ENCODE measurements around the gene IRS1.

IRS1 gene

DNA sequence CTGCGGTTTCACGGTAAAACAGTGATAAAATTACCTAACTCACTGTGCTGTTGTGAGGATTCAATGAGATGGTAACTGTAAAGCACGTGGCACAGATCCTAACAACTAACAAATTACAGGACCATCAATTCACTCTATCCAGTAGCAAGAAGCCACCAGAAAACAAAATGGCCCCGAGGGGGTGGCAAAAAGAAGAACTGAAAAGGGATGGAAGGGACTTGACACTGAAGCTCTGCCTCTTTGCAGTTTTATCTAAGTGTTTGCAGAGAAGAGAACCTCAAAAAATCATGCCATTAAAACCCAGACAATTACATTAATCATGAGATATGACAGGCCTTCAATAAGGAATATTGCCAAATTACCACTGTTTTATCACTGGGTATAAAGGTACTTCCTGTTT, 46.7 kb downstream of the IRS1 start:
- peaks cover 57% of the 10 kb centered on the region for H3K4me1 ChIP-seq (ENCODE audit: insufficient read depth, low read length)
- no peaks in the 10 kb centered on the region for H3K27me3 ChIP-seq (ENCODE audit: control insufficient read depth in 1 of 2, insufficient read depth in 2 of 2, low read length in 2 of 2)
- no peak overlapping the region for H3K4me3 ChIP-seq (ENCODE audit: low read depth in 1 of 2, low read length in 2 of 2)
- H3K9ac ChIP-seq (ENCODE audit: low read length), result no peak overlapping the region
- H3K36me3 ChIP-seq (ENCODE audit: insufficient read depth, low read length), result no peaks in the 10 kb centered on the region
- no peak overlapping the region for H3K27ac ChIP-seq (ENCODE audit: low read depth, low read length)
- no peaks in the 10 kb centered on the region for H3K9me3 ChIP-seq (ENCODE audit: low read length)

DNA sequence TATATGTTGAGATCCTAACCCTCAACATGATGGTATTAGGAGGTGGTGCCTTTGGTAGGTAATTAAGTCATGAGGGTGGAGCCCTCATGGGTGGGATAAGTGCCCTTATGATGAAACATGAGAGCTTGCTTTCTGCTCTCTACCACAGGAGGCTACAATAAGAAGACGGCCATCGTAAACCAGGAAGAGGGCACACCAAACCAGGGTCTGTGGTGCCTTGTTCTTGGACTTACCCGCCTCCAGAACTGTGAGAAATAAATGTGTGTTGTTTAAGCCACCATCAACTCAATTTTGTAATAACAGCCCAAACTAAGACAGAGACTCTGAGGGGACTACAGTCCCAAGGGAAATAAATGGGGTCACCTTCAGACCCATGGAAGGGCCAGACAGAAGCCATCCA, 52.3 kb downstream of the IRS1 start:
- no peaks in the 10 kb centered on the region for H3K27me3 ChIP-seq (ENCODE audit: control insufficient read depth in 1 of 2, insufficient read depth in 2 of 2, low read length in 2 of 2)
- no peak overlapping the region for H3K9ac ChIP-seq (ENCODE audit: low read length)
- no peak overlapping the region for H3K4me3 ChIP-seq (ENCODE audit: low read depth in 1 of 2, low read length in 2 of 2)
- H3K4me1 ChIP-seq (ENCODE audit: insufficient read depth, low read length), result peaks cover 18% of the 10 kb centered on the region
- H3K9me3 ChIP-seq (ENCODE audit: low read length), result no peaks in the 10 kb centered on the region
- H3K27ac ChIP-seq (ENCODE audit: low read depth, low read length), result no peak overlapping the region
- H3K36me3 ChIP-seq (ENCODE audit: insufficient read depth, low read length), result no peaks in the 10 kb centered on the region

DNA sequence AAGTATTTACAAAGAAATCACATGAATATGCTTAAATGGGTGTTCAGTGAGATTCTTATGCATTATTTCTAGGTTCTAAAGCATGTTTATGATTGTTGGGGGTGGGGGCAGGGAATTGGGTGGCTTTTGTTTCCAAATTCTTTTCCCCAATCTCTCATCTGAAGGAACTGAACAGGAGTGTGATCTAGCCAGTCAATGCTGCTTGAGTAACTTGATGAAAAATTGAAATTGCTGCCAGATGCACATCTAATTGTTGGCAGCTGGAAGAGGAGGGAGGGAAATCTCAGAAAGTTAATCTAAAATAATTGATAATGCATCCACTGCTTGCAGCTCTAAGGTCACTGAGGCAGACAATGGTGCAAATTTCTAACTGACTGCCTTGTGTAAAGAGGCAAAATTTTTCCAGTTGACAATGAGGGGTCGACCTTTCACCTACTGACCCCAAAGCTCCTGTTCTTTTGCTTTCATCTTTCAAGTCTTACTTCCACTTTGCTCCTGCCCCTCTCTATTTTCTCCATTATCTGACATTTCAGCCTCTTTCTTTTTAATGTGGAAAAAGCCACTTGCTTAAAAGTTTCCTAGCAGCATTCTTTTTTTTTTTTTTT, 53.3 kb downstream of the IRS1 start:
- no peaks in the 10 kb centered on the region for H3K27me3 ChIP-seq (ENCODE audit: control insufficient read depth in 1 of 2, insufficient read depth in 2 of 2, low read length in 2 of 2)
- peaks cover 25% of the 10 kb centered on the region for H3K4me1 ChIP-seq (ENCODE audit: insufficient read depth, low read length)
- no peak overlapping the region for H3K4me3 ChIP-seq (ENCODE audit: low read depth in 1 of 2, low read length in 2 of 2)
- H3K9me3 ChIP-seq (ENCODE audit: low read length), result no peaks in the 10 kb centered on the region
- no peaks in the 10 kb centered on the region for H3K36me3 ChIP-seq (ENCODE audit: insufficient read depth, low read length)
- H3K27ac ChIP-seq (ENCODE audit: low read depth, low read length), result no peak overlapping the region
- H3K9ac ChIP-seq (ENCODE audit: low read length), result no peak overlapping the region

DNA sequence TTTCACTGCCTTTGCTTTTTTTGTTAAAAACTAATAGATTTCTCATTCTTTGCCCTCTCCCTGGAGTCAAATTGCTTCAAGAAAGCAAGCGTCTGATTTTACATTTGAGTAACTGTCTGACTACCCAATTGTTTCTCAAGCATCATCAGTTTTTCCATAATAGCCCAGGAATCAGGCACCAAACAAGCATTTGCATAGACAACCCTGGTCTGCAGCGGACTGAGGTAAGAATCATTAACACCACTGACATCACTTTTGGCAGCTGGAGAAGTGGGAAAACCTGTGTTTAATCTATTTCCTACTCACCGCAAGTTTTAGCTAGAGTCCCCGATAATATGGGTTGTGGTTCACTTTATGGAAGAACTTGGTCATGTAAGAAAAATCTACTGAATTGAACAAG, 55.7 kb downstream of the IRS1 start:
- no peaks in the 10 kb centered on the region for H3K9me3 ChIP-seq (ENCODE audit: low read length)
- H3K27me3 ChIP-seq (ENCODE audit: control insufficient read depth in 1 of 2, insufficient read depth in 2 of 2, low read length in 2 of 2), result no peaks in the 10 kb centered on the region
- H3K4me1 ChIP-seq (ENCODE audit: insufficient read depth, low read length), result peaks cover 38% of the 10 kb centered on the region
- no peak overlapping the region for H3K9ac ChIP-seq (ENCODE audit: low read length)
- H3K4me3 ChIP-seq (ENCODE audit: low read depth in 1 of 2, low read length in 2 of 2), result no peak overlapping the region
- no peaks in the 10 kb centered on the region for H3K36me3 ChIP-seq (ENCODE audit: insufficient read depth, low read length)
- no peak overlapping the region for H3K27ac ChIP-seq (ENCODE audit: low read depth, low read length)

DNA sequence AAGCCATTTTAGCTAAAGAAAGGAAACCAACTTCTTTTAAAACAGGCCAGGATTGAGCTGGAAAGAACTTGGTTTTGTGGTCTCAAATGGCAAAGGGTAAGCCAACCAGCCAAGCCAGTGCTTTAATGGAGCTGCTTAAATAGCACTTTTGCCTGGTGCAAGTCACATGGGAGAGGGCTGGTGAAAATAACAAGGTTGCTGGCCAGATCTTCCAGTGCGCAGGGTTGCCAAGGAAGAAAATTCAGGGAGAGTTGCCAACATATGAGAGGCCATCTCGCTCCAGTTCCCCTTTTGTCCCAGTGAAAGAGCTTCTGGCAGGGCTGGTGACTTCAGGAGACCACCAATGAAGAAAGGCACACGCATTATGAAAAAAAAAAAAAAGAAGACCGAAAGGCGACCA, 57.3 kb downstream of the IRS1 start:
- peaks cover 42% of the 10 kb centered on the region for H3K4me1 ChIP-seq (ENCODE audit: insufficient read depth, low read length)
- no peaks in the 10 kb centered on the region for H3K9me3 ChIP-seq (ENCODE audit: low read length)
- no peaks in the 10 kb centered on the region for H3K27me3 ChIP-seq (ENCODE audit: control insufficient read depth in 1 of 2, insufficient read depth in 2 of 2, low read length in 2 of 2)
- no peak overlapping the region for H3K4me3 ChIP-seq (ENCODE audit: low read depth in 1 of 2, low read length in 2 of 2)
- no peaks in the 10 kb centered on the region for H3K36me3 ChIP-seq (ENCODE audit: insufficient read depth, low read length)
- H3K9ac ChIP-seq (ENCODE audit: low read length), result no peak overlapping the region
- peak overlapping the region; percentile 59 for H3K27ac ChIP-seq (ENCODE audit: low read depth, low read length)

DNA sequence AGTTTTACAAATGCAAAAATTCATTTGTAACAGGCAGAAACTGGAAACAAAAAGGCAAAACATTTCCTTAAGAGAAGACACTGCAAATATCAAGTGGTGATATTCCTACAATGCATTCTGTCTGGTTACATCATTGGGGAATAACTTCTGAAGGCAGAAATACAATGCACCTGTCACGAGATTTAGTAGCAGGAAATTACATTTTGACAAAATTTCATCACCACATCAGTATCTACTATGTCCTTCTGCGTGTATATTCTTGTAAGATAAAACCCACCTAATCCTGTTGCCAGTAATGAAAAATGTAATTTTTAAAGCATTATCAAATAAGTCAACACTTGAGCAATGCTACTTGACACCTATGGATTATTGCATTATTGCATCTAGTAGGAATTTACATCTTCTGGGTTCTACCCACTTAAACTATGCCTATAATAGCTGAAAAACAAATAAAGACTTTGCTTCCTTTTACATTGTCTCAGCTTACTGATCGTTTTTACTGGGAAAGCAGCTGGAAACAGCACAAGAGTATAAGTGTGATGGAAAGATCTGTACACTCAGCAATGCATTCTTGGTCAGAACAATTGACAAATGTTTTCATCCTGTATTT, 59.5 kb downstream of the IRS1 start:
- H3K27me3 ChIP-seq (ENCODE audit: control insufficient read depth in 1 of 2, insufficient read depth in 2 of 2, low read length in 2 of 2), result no peaks in the 10 kb centered on the region
- H3K4me3 ChIP-seq (ENCODE audit: low read depth in 1 of 2, low read length in 2 of 2), result no peak overlapping the region
- no peak overlapping the region for H3K9ac ChIP-seq (ENCODE audit: low read length)
- H3K9me3 ChIP-seq (ENCODE audit: low read length), result no peaks in the 10 kb centered on the region
- no peak overlapping the region for H3K27ac ChIP-seq (ENCODE audit: low read depth, low read length)
- H3K36me3 ChIP-seq (ENCODE audit: insufficient read depth, low read length), result peaks cover 8% of the 10 kb centered on the region
- peaks cover 42% of the 10 kb centered on the region for H3K4me1 ChIP-seq (ENCODE audit: insufficient read depth, low read length)

DNA sequence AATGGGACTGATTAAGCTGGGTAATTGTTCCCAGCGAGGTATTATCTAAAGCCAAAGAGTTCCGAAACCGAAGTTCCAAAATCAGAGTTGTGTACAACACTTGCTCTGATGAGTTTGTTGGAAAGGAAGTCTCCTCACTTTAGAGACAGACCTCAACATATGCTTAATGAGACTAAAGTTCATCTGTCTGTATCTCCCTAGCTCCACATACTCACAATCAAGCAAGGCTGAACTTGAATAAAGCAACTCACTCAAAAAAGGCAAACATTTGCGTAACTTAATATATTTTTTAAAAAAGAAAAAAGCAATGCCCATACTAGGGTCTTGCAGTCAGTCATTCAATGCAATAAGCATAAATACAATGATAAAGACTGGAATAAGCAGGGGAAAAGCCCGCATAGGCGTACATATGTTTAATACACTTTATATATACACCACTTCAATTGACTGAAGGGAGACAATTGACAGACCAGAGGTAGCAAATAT, 60.0 kb downstream of the IRS1 start:
- H3K9ac ChIP-seq (ENCODE audit: low read length), result no peak overlapping the region
- no peak overlapping the region for H3K27ac ChIP-seq (ENCODE audit: low read depth, low read length)

DNA sequence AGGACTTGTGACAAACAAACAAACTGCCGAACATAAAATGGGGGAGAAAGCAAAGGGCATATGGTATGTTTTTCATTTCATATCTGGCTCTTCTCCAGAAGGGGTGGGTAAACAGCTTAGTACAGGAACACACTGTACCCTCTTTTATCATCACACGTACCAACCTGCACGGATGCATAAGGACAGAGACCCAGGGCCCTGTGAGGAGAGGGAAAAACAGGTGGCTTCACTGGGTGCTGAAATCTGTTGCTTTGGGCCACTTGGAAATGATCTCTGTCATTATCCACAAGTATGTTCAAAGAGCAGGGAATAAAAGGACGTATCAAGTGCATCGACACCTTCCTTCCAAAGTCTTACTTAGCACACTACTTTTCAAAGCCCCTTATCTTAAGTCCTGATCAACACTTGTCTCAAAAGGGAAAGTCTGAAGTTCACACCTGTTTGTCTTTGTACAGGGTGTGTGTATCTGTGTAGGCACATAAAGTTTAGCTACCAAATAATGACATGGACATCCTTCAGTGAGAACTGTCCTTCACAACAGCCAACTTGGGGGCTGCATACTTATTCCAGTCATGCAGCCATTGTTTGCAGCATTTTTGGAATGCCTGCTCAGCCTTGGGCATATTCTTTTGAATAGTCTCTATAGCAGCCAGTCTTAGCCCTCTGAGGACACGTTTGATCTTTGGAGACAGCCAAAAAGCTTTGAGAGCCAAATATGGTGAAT, 60.6 kb downstream of the IRS1 start:
- Histone ChIP-seq H3K9me3 (ENCODE audit: low read length) (no peaks in the 10 kb centered on the region), H3K27ac (ENCODE audit: low read depth, low read length) (no peak overlapping the region), H3K9ac (ENCODE audit: low read length) (no peak overlapping the region), H3K27me3 (ENCODE audit: control insufficient read depth in 1 of 2, insufficient read depth in 2 of 2, low read length in 2 of 2) (no peaks in the 10 kb centered on the region), H3K36me3 (ENCODE audit: insufficient read depth, low read length) (peaks cover 10% of the 10 kb centered on the region), H3K4me3 (ENCODE audit: low read depth in 1 of 2, low read length in 2 of 2) (no peak overlapping the region), H3K4me1 (ENCODE audit: insufficient read depth, low read length) (peaks cover 42% of the 10 kb centered on the region)

More for the DNA sequence above, 60.0 kb downstream of the IRS1 start:
- H3K36me3 ChIP-seq (ENCODE audit: insufficient read depth, low read length), result peaks cover 10% of the 10 kb centered on the region
- no peak overlapping the region for H3K4me3 ChIP-seq (ENCODE audit: low read depth in 1 of 2, low read length in 2 of 2)
- H3K27me3 ChIP-seq (ENCODE audit: control insufficient read depth in 1 of 2, insufficient read depth in 2 of 2, low read length in 2 of 2), result no peaks in the 10 kb centered on the region
- no peaks in the 10 kb centered on the region for H3K9me3 ChIP-seq (ENCODE audit: low read length)
- peaks cover 42% of the 10 kb centered on the region for H3K4me1 ChIP-seq (ENCODE audit: insufficient read depth, low read length)

DNA sequence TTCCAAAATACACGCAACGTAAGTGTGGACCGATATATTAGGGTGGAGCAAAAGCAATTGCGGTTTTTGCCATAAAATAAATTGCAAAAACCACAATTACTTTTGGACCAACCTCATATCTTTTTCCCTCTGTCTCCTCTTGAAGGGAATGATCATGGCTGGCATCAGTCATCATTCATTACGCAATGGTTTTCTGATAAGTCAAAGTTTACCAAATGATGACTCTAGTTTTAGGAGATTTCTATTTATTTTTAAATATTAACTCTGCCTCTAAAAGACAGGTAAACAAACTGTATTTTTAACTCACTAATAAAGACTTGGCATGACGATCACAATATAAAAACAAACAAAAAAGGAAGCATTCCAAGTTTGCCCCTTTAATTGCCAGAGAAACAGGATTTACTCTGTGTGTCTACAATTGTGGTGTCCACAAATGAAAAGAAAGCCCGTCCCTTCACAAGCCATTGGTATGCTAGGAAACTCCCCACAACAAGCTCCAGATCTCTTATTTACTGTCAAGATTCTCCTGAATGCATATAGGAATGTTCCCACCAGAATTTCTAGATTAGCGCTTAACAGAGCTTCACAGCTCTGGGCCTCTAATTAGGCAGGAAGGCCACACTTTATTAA, 61.3 kb downstream of the IRS1 start:
- peaks cover 42% of the 10 kb centered on the region for H3K4me1 ChIP-seq (ENCODE audit: insufficient read depth, low read length)
- H3K4me3 ChIP-seq (ENCODE audit: low read depth in 1 of 2, low read length in 2 of 2), result no peak overlapping the region
- no peak overlapping the region for H3K27ac ChIP-seq (ENCODE audit: low read depth, low read length)
- no peak overlapping the region for H3K9ac ChIP-seq (ENCODE audit: low read length)
- H3K27me3 ChIP-seq (ENCODE audit: control insufficient read depth in 1 of 2, insufficient read depth in 2 of 2, low read length in 2 of 2), result no peaks in the 10 kb centered on the region
- peaks cover 10% of the 10 kb centered on the region for H3K36me3 ChIP-seq (ENCODE audit: insufficient read depth, low read length)
- H3K9me3 ChIP-seq (ENCODE audit: low read length), result no peaks in the 10 kb centered on the region

DNA sequence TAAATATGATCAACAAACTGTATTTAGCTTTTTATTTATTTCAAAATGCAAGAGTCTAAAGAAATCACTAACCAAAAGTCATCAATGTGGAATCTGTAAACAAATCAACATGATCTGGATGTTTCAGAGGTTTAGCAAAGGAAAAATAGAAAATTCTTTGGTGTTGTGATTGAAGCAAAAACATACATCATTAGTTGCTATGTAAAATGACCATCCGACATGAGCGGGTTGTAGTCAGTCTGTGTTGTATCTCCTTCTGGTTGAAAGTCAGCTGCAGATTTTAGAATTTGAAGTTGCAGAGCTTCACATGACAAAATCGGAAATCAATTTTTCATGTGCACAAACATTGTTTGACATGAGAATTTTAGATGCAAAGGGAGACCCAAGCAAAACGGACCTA, 63.2 kb downstream of the IRS1 start:
- Histone ChIP-seq H3K9ac (ENCODE audit: low read length) (no peak overlapping the region), H3K4me3 (ENCODE audit: low read depth in 1 of 2, low read length in 2 of 2) (no peak overlapping the region), H3K27ac (ENCODE audit: low read depth, low read length) (no peak overlapping the region), H3K4me1 (ENCODE audit: insufficient read depth, low read length) (peaks cover 31% of the 10 kb centered on the region), H3K36me3 (ENCODE audit: insufficient read depth, low read length) (peaks cover 10% of the 10 kb centered on the region), H3K27me3 (ENCODE audit: control insufficient read depth in 1 of 2, insufficient read depth in 2 of 2, low read length in 2 of 2) (no peaks in the 10 kb centered on the region), H3K9me3 (ENCODE audit: low read length) (no peaks in the 10 kb centered on the region)

DNA sequence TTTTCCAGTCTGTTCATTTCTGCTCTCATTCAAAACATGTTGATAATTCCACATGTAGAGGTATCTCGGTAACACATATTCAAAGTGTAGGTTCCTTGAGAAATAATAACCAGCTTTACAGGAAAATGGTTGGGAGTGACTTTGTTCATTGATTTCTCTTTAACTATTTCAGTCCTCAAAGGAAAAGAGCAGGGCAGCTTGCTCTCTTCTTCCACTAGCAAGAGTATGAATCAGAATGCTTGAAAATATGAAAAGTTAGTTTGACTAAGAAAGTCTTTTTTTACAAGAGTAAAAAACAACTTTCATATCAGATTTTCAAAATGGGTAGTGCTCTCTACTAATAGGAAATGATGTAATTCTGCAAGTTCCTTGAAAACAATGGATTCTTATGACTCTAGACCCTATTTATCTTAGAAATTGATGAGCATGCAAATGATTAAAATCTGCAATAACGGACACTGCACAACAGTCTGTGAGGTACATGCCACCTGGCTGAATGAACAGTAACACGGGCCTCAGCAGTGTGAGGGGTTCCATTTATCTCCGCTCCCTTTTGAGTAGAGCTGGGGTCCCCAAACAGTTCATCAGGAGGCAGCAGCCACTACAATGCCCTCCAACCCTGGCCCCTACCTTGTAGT, 65.6 kb downstream of the IRS1 start:
- H3K9me3 ChIP-seq (ENCODE audit: low read length), result no peaks in the 10 kb centered on the region
- no peak overlapping the region for H3K4me3 ChIP-seq (ENCODE audit: low read depth in 1 of 2, low read length in 2 of 2)
- peaks cover 13% of the 10 kb centered on the region for H3K4me1 ChIP-seq (ENCODE audit: insufficient read depth, low read length)
- H3K27me3 ChIP-seq (ENCODE audit: control insufficient read depth in 1 of 2, insufficient read depth in 2 of 2, low read length in 2 of 2), result no peaks in the 10 kb centered on the region
- H3K27ac ChIP-seq (ENCODE audit: low read depth, low read length), result no peak overlapping the region
- peaks cover 10% of the 10 kb centered on the region for H3K36me3 ChIP-seq (ENCODE audit: insufficient read depth, low read length)
- H3K9ac ChIP-seq (ENCODE audit: low read length), result no peak overlapping the region

Data from muscle layer of colon (tissue), 2 donors.